ENCODE measurements around the gene PRR18.

The PRR18 gene

GRCh38 chr6:166289207-166290060 lies 18.8 kb downstream of the PRR18 start:
- no peak for TF ChIP-seq CTCF (conservative IDR thresholded peaks at IDR 0.05; ENCODE audit: low read depth, low read length)
- no peak overlapping the region for H3K4me3 ChIP-seq (ENCODE audit: low read length)
- DNase-seq (ENCODE audit: low read depth): no peak

- no peak overlapping the region for H3K4me3 ChIP-seq (ENCODE audit: low read length)
- DNase-seq (ENCODE audit: low read depth): no peak
- no peak for TF ChIP-seq CTCF (conservative IDR thresholded peaks at IDR 0.05; ENCODE audit: low read depth, low read length)
These were observed 21.3 kb downstream of the PRR18 start for GRCh38 chr6:166286839-166287271.

GRCh38 chr6:166285233-166285632 lies 23.0 kb downstream of the PRR18 start:
- TF ChIP-seq CTCF (conservative IDR thresholded peaks at IDR 0.05; ENCODE audit: low read depth, low read length): no peak
- DNase-seq (ENCODE audit: low read depth): peak; percentile 17
- no peak overlapping the region for H3K4me3 ChIP-seq (ENCODE audit: low read length)

- no peak for DNase-seq (ENCODE audit: low read depth)
- no peak for TF ChIP-seq CTCF (conservative IDR thresholded peaks at IDR 0.05; ENCODE audit: low read depth, low read length)
- H3K4me3 ChIP-seq (ENCODE audit: low read length): no peak overlapping the region
These were observed 23.6 kb downstream of the PRR18 start for GRCh38 chr6:166284640-166285039.

GRCh38 chr6:166282394-166283032 lies 25.7 kb downstream of the PRR18 start:
- no peak overlapping the region for H3K4me3 ChIP-seq (ENCODE audit: low read length)
- no peak for DNase-seq (ENCODE audit: low read depth)
- no peak for TF ChIP-seq CTCF (conservative IDR thresholded peaks at IDR 0.05; ENCODE audit: low read depth, low read length)

GRCh38 chr6:166281104-166281503 lies 27.1 kb downstream of the PRR18 start:
- TF ChIP-seq CTCF (conservative IDR thresholded peaks at IDR 0.05; ENCODE audit: low read depth, low read length): no peak
- no peak for DNase-seq (ENCODE audit: low read depth)
- no peak overlapping the region for H3K4me3 ChIP-seq (ENCODE audit: low read length)

GRCh38 chr6:166279393-166279679 lies 28.9 kb downstream of the PRR18 start:
- no peak overlapping the region for H3K4me3 ChIP-seq (ENCODE audit: low read length)
- DNase-seq (ENCODE audit: low read depth): no peak
- no peak for TF ChIP-seq CTCF (conservative IDR thresholded peaks at IDR 0.05; ENCODE audit: low read depth, low read length)

Measured in retinal pigment epithelial cell (primary cell).